SJSA1 (cell line): ENCODE measurements around the gene DIO2. TPM values are rescaled to one million over a fixed set of nuclear protein-coding genes. Genes with fewer than 3 reads are reported as not detected.

ENCODE experiments used
- DNase-seq, 2 experiments: peaks; one replicate each; pipeline ENCODE4 v3.0.0-alpha.2; 2015 to 2020; ENCODE audit warnings: low spot score in 2 of 2, low read depth in 1 of 2
- H3K27ac ChIP-seq: fragments of 250-450 bp; sonication (Bioruptor Pico); 2 replicates; pipeline ENCODE4 v1.5.1; 2020; ENCODE audit warnings: mild to moderate bottlenecking, moderate library complexity
- H3K27me3 ChIP-seq: fragments of 250-450 bp; sonication (Bioruptor Pico); replicated peaks from 2 replicates; pipeline ENCODE4 v1.5.1; 2020; ENCODE audit warnings: mild to moderate bottlenecking, moderate library complexity
- H3K36me3 ChIP-seq: fragments of 250-450 bp; sonication (Bioruptor Pico); 2 replicates; pipeline ENCODE4 v1.5.1; 2020; ENCODE audit warnings: mild to moderate bottlenecking
- H3K4me1 ChIP-seq: fragments of 250-450 bp; sonication (Bioruptor Pico); replicated peaks from 2 replicates; pipeline ENCODE4 v1.6.1; 2021; ENCODE audit warnings: mild to moderate bottlenecking
- H3K4me3 ChIP-seq: fragments of 250-450 bp; sonication (Bioruptor Pico); 2 replicates; pipeline ENCODE4 v1.5.1; 2020; ENCODE audit warnings: mild to moderate bottlenecking
- H3K9me3 ChIP-seq: fragments of 250-450 bp; sonication (Bioruptor Pico); replicated peaks from 2 replicates; pipeline ENCODE4 v1.5.1; 2020; ENCODE audit warnings: mild to moderate bottlenecking
- total RNA-seq: library from RNA; depleted of rRNA; stranded (reverse); fragments of >200 nt; shearing (Covaris generic); gene quantifications from 2 replicates; pipeline ENCODE4 v1.2.3, GENCODE V29; 2014; rRNA removed

Gene DIO2
- total RNA-seq = 22.3 and 27.3 TPM in 2 replicates

DNA sequence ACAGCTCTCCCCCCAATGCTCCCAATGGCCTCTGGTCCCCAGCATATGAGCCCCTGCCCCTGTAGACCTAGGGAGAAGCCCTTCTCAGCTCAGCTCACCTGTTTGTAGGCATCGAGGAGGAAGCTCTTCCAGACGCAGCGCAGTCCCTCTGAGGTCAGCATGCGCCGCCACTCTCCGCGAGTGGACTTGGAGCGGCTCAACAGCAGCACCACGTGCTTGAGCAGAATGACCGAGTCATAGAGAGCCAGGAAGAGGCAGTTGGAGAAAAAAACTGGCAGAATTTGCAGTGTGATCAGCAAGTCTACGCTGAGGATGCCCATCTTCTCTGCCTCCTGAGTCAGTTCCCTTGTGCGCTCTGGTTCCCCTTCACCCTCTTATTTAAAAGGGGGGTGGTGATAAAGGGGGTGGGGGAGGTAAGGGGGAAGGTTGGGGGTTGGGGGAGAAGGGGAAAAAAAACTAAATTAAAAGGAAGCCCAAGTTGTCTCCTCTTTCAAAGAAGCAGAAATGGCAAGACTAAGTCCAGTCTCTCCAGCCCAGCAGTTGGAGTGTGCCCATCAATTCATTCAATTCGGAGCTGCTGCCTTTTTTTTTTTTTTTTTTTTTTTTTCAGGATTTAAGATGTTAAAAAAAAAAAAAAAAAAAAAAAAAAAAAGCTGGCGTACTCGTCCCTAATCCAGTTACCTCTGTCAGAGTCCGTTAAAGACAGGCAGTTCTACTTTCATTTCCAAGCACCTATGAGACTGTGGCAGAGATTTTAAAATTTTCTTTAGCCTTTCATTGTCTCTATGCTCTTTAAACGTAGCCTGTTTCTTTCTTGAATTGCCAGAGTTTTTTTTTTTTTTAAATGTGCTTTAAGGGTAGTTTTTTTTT is at the start of gene DIO2:
TSS of gene DIO2 (minus strand) at position 352 of the 870 bp plus-strand sequence. CDS start at position 320, 32 bp downstream.
- H3K4me3 ChIP-seq = peak within 1 kb of the TSS; percentile 34
- no peak for DNase-seq

DNA sequence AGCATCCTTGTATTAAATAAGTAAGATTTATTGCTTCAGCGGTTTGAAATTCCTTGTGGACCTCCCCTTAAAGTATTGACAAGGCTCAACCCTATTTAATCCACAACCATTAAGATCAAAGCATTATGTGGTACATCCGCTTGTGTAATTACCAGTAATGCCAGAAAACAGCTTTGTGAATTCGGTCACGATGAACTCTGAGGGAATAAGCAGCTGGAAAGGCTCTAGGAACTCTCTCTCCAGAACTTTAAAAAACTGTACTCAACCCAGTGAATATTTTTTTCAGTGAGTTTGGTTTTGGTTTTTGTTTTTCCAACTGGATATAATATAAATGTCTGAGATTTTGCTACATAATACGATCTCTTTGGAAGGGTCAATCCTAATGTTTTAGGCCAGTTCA is 49.3 kb upstream of the DIO2 start:
- no peaks in the 10 kb centered on the region for H3K36me3 ChIP-seq
- DNase-seq = no peak

More for the DNA sequence above, at the start of gene DIO2:
- no peaks in the 10 kb centered on the region; the same call in 1 of the 2 replicates for H3K36me3 ChIP-seq
- no peaks in the 10 kb centered on the region for H3K27me3 ChIP-seq
- peaks cover 63% of the 10 kb centered on the region for H3K4me1 ChIP-seq
- peak within 1 kb of the TSS; percentile 77 for H3K27ac ChIP-seq
- no peaks in the 10 kb centered on the region for H3K9me3 ChIP-seq

GRCh38 chr14:80239631-80240030 is 28.3 kb upstream of the DIO2 start:
- Histone ChIP-seq H3K27me3 (no peaks in the 10 kb centered on the region; the same call in 1 of the 2 replicates), H3K9me3 (peaks cover 3% of the 10 kb centered on the region; the same call in 1 of the 2 replicates), H3K27ac (no peak overlapping the region), H3K36me3 (no peaks in the 10 kb centered on the region), H3K4me3 (no peak overlapping the region), H3K4me1 (no peaks in the 10 kb centered on the region)
- no peak for DNase-seq

More for the DNA sequence above, 49.3 kb upstream of the DIO2 start:
- Histone ChIP-seq H3K27ac (no peak overlapping the region), H3K9me3 (no peaks in the 10 kb centered on the region), H3K27me3 (no peaks in the 10 kb centered on the region), H3K4me3 (no peak overlapping the region), H3K4me1 (0 out of 2 replicates have a peak, but pooled peaks cover 3% of the 10 kb centered on the region)

DNA sequence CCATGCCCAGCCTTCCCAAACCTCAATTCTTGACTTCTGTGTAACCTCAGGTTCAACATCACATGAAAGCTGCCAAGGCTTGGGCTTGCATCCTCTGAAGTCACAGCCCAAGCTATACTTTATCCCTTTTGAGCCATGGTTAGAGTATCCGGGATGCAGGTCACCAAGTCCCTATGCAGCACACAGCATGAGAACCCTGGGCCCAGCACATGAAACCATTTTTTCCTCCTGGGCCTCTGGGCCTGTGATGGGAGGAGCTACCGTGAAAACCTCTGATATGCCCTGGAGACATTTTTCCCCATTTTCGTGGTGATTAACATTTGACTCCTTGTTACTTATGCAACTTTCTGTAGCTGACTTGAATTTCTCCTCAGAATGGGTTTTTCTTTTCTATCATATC is 25.8 kb upstream of the DIO2 start:
- Histone ChIP-seq H3K27me3 (no peaks in the 10 kb centered on the region; the same call in 1 of the 2 replicates), H3K27ac (no peak overlapping the region), H3K4me1 (no peaks in the 10 kb centered on the region), H3K4me3 (no peak overlapping the region), H3K36me3 (no peaks in the 10 kb centered on the region), H3K9me3 (peaks cover 3% of the 10 kb centered on the region; the same call in 1 of the 2 replicates)
- DNase-seq = no peak

DNA sequence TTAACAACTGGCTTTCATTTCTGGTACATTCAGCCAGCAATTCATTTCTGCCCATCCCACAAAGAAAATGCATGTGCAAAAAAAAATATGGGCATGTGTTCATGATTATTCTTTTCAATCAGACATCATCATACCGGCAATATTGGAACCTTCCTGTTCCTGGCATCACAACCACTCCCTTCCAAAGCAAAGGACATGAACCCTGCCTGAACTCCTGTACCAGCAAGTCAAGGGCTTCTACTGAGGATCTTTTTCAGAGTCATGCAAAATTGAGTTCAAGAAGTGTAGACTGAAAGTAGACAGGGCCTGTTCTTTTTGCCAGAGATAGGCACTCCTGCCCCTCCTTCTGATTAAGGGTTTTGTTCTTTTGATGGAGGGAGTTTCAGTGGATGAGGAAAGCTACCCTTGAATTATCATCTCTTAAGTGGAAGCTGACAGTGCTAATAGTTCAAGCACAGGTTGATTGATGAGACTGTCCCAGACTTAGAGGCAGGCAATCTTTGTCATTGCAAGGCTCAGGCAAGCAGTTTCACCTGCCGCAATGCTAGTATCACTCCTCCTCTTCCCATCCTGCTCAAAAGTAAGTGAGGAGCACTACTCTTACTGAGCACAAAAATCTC is 22.3 kb upstream of the DIO2 start:
- peaks cover 3% of the 10 kb centered on the region; the same call in 1 of the 2 replicates for H3K9me3 ChIP-seq
- DNase-seq = no peak
- H3K4me1 ChIP-seq = no peaks in the 10 kb centered on the region
- no peaks in the 10 kb centered on the region for H3K27me3 ChIP-seq
- H3K27ac ChIP-seq = no peak overlapping the region
- no peak overlapping the region for H3K4me3 ChIP-seq
- H3K36me3 ChIP-seq = no peaks in the 10 kb centered on the region

- Histone ChIP-seq H3K36me3 (no peaks in the 10 kb centered on the region), H3K27me3 (no peaks in the 10 kb centered on the region), H3K27ac (no peak overlapping the region), H3K4me1 (no peaks in the 10 kb centered on the region), H3K9me3 (0 out of 2 replicates have a peak, but pooled peaks cover 3% of the 10 kb centered on the region), H3K4me3 (no peak overlapping the region)
- DNase-seq = no peak
Observed at GRCh38 chr14:80231702-80232101, 20.4 kb upstream of the DIO2 start.

- Histone ChIP-seq H3K9me3 (no peaks in the 10 kb centered on the region; the same call in 1 of the 2 replicates), H3K4me1 (peaks cover 25% of the 10 kb centered on the region), H3K27ac (peak overlapping the region; percentile 45), H3K36me3 (no peaks in the 10 kb centered on the region; the same call in none of the 2 replicates), H3K27me3 (no peaks in the 10 kb centered on the region), H3K4me3 (no peak overlapping the region)
- DNase-seq = peak in 1 of 2 experiments; percentile 70
Observed at GRCh38 chr14:80223696-80224465, 12.6 kb upstream of the DIO2 start.

DNA sequence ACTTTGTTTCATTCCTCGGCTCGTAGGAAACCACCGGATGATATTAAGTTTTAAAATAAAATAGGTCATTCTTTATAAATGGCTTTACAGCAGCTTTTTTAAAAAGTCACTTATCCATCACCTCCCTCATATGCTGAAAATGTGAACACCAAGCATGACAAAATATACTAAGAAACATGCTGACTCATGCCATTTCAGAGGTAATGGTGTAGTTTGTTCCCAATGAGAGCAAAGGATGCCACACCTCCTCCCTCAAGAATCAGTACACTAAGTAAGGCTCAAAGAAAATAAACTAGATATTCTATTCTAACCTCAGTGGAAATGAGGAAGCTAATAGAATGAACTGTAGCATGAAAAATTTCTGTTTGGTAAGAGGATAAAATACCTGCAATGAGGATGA is 5.5 kb upstream of the DIO2 start:
- peaks cover 57% of the 10 kb centered on the region for H3K4me1 ChIP-seq
- peak in 1 of 2 experiments; percentile 54 for DNase-seq
- no peak overlapping the region for H3K4me3 ChIP-seq
- H3K9me3 ChIP-seq = no peaks in the 10 kb centered on the region
- H3K36me3 ChIP-seq = no peaks in the 10 kb centered on the region
- no peaks in the 10 kb centered on the region for H3K27me3 ChIP-seq
- peak overlapping the region; percentile 95 for H3K27ac ChIP-seq

DNA sequence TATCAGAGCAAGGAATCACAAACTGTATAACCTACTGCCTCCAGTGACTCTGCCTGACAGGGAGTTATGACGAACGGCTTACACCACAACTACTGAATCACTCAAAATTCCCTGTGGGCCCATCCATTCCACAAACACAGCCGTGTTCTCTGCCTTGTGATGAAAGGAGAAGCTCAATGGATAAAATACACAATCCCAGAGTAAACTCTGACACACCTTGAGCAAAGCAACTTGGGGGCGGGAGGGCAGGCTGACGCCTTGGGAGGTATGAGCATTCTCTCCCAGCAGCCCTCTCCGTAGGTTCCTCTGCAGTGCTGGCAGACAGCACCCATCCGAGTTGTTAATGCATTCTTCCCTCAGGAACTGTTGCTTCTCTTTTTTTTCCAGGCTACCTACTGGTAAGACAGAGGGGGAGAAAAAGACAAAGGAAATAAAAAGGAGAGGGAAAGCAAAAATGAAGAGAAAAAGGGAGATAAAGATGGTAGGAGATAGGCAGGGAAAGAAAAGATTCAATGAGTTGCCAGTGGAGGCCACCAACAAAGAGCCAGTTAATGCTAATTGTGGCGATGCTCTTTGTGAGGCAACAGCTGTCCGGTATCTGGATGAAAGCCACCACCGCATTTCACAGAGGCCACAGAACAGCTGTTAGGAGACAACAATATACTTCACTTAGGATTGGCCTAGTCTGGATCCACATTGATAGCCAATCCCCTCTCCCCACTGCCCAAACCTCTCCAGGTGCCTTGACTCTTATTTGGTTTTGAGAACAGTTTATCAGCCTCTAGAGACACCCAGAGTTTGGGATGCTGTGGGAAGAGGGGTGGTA is 4.7 kb upstream of the DIO2 start:
- Histone ChIP-seq H3K27me3 (no peaks in the 10 kb centered on the region), H3K4me3 (no peak overlapping the region), H3K4me1 (peaks cover 59% of the 10 kb centered on the region), H3K27ac (peak overlapping the region; percentile 95), H3K9me3 (no peaks in the 10 kb centered on the region), H3K36me3 (no peaks in the 10 kb centered on the region)
- peak; percentile 92 to 95 for DNase-seq

- H3K27me3 ChIP-seq = no peaks in the 10 kb centered on the region
- H3K9me3 ChIP-seq = no peaks in the 10 kb centered on the region
- no peak overlapping the region for H3K4me3 ChIP-seq
- no peak for DNase-seq
- peak overlapping the region; percentile 95 for H3K27ac ChIP-seq
- peaks cover 68% of the 10 kb centered on the region for H3K4me1 ChIP-seq
- H3K36me3 ChIP-seq = no peaks in the 10 kb centered on the region
Observed at GRCh38 chr14:80215081-80215480, 3.8 kb upstream of the DIO2 start.

DNA sequence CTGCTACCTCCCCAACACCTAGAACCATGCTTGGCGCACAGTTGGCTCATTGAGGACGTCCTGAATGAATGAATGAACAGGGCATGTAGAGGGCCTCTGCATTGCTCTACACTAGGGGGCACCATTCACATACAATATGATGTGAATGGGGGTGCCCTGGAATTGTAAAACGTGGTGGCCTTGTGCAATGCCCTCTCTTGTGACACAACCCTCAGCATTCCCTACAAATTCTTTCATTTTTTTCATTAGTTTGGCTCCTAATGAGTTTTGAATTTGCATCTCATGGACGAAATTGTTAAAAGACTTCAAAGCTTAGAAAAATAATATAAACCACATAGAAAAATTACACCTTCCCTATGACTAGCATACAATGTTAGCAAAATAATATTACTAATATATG is 2.3 kb upstream of the DIO2 start:
- Histone ChIP-seq H3K36me3 (no peaks in the 10 kb centered on the region), H3K27me3 (no peaks in the 10 kb centered on the region), H3K4me3 (no peak overlapping the region), H3K9me3 (no peaks in the 10 kb centered on the region), H3K4me1 (peaks cover 75% of the 10 kb centered on the region), H3K27ac (peak overlapping the region; percentile 95)
- DNase-seq = no peak

DNA sequence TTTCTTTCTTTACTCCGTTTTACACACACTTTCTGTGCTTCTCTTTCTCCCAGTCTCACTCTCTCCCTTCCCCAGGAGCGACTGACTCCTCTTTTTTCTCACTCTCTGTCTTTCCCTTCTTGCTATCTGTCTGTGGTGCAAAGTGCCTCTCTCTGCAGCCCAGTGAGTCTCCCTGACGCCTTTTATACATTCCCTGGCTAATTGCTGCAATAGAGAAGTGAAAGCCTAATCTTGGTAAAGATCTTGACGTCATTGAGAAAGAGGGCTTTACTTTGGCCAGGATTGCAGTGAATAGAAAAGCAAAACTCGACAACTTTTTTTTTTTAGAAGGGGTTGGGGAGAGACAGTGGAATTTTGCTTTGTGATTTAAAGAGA is 706 bp upstream of the DIO2 start:
- Histone ChIP-seq H3K9me3 (no peaks in the 10 kb centered on the region), H3K27ac (peak overlapping the region; percentile 77), H3K27me3 (no peaks in the 10 kb centered on the region), H3K4me1 (peaks cover 70% of the 10 kb centered on the region), H3K36me3 (no peaks in the 10 kb centered on the region; the same call in 1 of the 2 replicates), H3K4me3 (peak overlapping the region; percentile 31)
- DNase-seq = peak; percentile 54 to 84

DNA sequence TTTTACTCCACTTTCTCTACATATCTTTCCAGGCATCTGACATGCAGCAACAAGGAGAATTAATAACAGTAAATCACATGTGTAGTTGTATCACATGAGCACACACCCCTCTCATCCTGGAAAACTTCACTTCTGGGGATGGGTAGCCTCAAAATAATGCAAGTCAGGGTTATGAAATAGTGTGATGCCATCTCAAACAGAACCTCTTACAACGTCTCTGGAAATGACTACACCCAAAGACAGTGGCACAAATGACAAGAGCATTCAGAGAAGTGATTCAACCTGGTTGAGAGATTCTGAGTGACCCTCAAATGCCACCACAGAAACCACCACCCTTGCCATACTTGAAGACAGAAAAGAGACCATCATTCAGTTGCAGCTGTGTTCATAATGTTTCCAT is 2.8 kb downstream of the DIO2 start:
- DNase-seq = no peak
- Histone ChIP-seq H3K27ac (no peak overlapping the region), H3K4me1 (peaks cover 34% of the 10 kb centered on the region), H3K36me3 (no peaks in the 10 kb centered on the region; the same call in 1 of the 2 replicates), H3K27me3 (no peaks in the 10 kb centered on the region), H3K4me3 (no peak overlapping the region), H3K9me3 (no peaks in the 10 kb centered on the region)
